Natural killer cell (primary cell): ENCODE results near the gene POU6F2. TPM values are rescaled to one million over a fixed set of nuclear protein-coding genes. Genes with fewer than 3 reads are reported as not detected.

Source experiments
- ATAC-seq, 3 donors: fragments of 150-1000 bp in 2 of 3; fragments of 200-7000 bp in 1 of 3; cut with Tn5 transposase; 1 replicate in 1 of 3; 2 replicates in 2 of 3; pipeline ENCODE4 v1.10.0; 2021; ENCODE audit warnings: mild to moderate bottlenecking in 2 of 3, moderate library complexity in 2 of 3
- DNase-seq, 2 donors: peaks; one replicate each; pipeline versions ENCODE4 v3.0.0 to v3.0.0-alpha.2; 2013 to 2021; ENCODE audit warnings: mixed read lengths in 1 of 2
- H3K27ac ChIP-seq: one replicate; pipeline ENCODE4 v1.5.1; 2013; ENCODE audit warnings: mild to moderate bottlenecking, low read length
- H3K27me3 ChIP-seq: one replicate; pipeline ENCODE4 v1.6.1; 2013; ENCODE audit warnings: low read length; ENCODE audit not compliant: control insufficient read depth, insufficient read depth
- H3K36me3 ChIP-seq: one replicate; pipeline ENCODE4 v1.6.1; 2013; ENCODE audit warnings: low read length; ENCODE audit not compliant: control insufficient read depth, insufficient read depth
- H3K4me1 ChIP-seq: one replicate; pipeline ENCODE4 v1.6.1; 2013; ENCODE audit warnings: low read length; ENCODE audit not compliant: control insufficient read depth, insufficient read depth
- H3K4me3 ChIP-seq: one replicate; pipeline ENCODE4 v1.5.1; 2013; ENCODE audit warnings: low read length
- H3K9me3 ChIP-seq: one replicate; pipeline ENCODE4 v1.6.1; 2013; ENCODE audit warnings: low read length; ENCODE audit not compliant: control insufficient read depth, insufficient read depth
- H3K27ac Mint-ChIP-seq, 2 donors: one replicate each; pipeline ENCODE4 v1.8.0; 2022; ENCODE audit warnings: mild to moderate bottlenecking in 2 of 2, mixed read lengths in 2 of 2, moderate library complexity in 1 of 2
- H3K27me3 Mint-ChIP-seq, 2 donors: one replicate each; pipeline ENCODE4 v1.8.0; 2022; ENCODE audit warnings: low read depth in 2 of 2, mixed read lengths in 2 of 2
- H3K36me3 Mint-ChIP-seq: one replicate; pipeline ENCODE4 v1.8.0; 2022; ENCODE audit warnings: mixed read lengths
- H3K4me1 Mint-ChIP-seq, 2 donors: one replicate each; pipeline ENCODE4 v1.8.0; 2022; ENCODE audit warnings: mixed read lengths in 2 of 2
- H3K4me3 Mint-ChIP-seq: one replicate; pipeline ENCODE4 v1.8.0; 2022; ENCODE audit warnings: mild to moderate bottlenecking, moderate library complexity, mixed read lengths
- H3K9me3 Mint-ChIP-seq, 2 donors: one replicate each; pipeline ENCODE4 v1.8.0; 2022; ENCODE audit warnings: mixed read lengths in 2 of 2
- CTCF ChIP-seq: fragments of 200-600 bp; IDR thresholded peaks from one replicate; pipeline ENCODE4 v1.8.0; 2022; ENCODE audit warnings: antibody characterized with exemption
- WGBS: methylation state at CpG from one replicate; pipeline ENCODE4 v1.1.7; 2013; ENCODE audit warnings: missing lambda C conversion rate; ENCODE audit not compliant: insufficient coverage; 5-methylcytosine and 5-hydroxymethylcytosine counted together
- intact Hi-C: fragments of 100-400 bp; cut with micrococcal nuclease; formaldehyde crosslinking; loops from one replicate; pipeline ENCODE4 v1.14.2; 2022
- total RNA-seq, 4 donors: library from RNA; stranded (reverse); fragments of 120-200 nt in 1 of 4; gene quantifications; one replicate each; pipeline versions ENCODE4 v1.2.3 to v1.2.4, GENCODE V29; 2013 to 2022

The POU6F2 gene
- total RNA-seq, 3 donors from 2014 or later (not counting 1 experiment from before 2014, with no cell fraction given) = 0.28 to 0.29 TPM; not detected in 1

DNA sequence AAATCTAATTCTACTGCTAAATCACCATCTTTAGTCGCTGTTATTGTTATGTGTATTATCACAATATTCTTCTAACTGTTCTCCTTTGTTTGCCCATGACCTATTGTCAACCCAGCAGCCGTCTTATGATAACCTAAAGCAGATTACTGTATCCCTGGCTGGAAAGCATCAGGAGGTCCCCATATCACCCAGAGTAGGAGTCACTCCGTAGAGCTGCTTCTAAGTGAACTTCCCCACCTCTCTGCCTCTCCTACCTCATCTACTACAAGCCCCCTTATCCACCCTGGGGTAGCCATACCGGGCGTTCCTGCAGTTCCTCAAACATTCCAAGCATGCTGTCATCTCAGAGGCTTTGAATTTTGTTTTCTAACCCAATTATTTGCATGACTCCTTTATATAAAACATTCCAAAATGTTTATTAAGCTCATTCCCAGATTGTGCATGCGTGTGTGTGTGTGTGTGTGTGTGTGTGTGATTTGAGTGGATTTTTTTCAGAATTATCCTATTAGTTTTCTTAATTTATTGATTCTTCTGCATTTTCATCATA, 39.7 kb downstream of the POU6F2 start:
- no peak for TF ChIP-seq CTCF
- H3K4me1 Mint-ChIP-seq = no peaks in the 10 kb centered on the region
- no peak overlapping the region for H3K27ac Mint-ChIP-seq
- Histone ChIP-seq H3K27me3 (no peaks in the 10 kb centered on the region), H3K27ac (no peak overlapping the region), H3K4me1 (no peaks in the 10 kb centered on the region), H3K36me3 (no peaks in the 10 kb centered on the region), H3K9me3 (no peaks in the 10 kb centered on the region), H3K4me3 (no peak overlapping the region)
- no peak for ATAC-seq
- H3K27me3 Mint-ChIP-seq = peaks cover 0 to 6% of the 10 kb centered on the region in 2 donors
- intact Hi-C loops = no loop called here
- no peaks in the 10 kb centered on the region for H3K9me3 Mint-ChIP-seq
- H3K36me3 Mint-ChIP-seq = no peaks in the 10 kb centered on the region
- WGBS = 80% methylated on average over 5 of the region's 6 CpGs
- H3K4me3 Mint-ChIP-seq = no peak overlapping the region
- no peak for DNase-seq

- WGBS = no CpG with 5 or more reads among the region's 2 CpGs
- Histone ChIP-seq H3K4me1 (no peaks in the 10 kb centered on the region), H3K4me3 (no peak overlapping the region), H3K27me3 (no peaks in the 10 kb centered on the region), H3K36me3 (no peaks in the 10 kb centered on the region), H3K27ac (no peak overlapping the region), H3K9me3 (peaks cover 3% of the 10 kb centered on the region)
- Mint-ChIP-seq H3K4me3 (no peak overlapping the region), H3K27ac (no peak overlapping the region), H3K4me1 (no peaks in the 10 kb centered on the region), H3K36me3 (no peaks in the 10 kb centered on the region), H3K9me3 (no peaks in the 10 kb centered on the region), H3K27me3 (no peaks in the 10 kb centered on the region)
- TF ChIP-seq CTCF = no peak
- intact Hi-C loops = no loop called here
- no peak for ATAC-seq
- DNase-seq = no peak
Measured at GRCh38 chr7:39022796-39023195, 45.1 kb downstream of the POU6F2 start.

DNA sequence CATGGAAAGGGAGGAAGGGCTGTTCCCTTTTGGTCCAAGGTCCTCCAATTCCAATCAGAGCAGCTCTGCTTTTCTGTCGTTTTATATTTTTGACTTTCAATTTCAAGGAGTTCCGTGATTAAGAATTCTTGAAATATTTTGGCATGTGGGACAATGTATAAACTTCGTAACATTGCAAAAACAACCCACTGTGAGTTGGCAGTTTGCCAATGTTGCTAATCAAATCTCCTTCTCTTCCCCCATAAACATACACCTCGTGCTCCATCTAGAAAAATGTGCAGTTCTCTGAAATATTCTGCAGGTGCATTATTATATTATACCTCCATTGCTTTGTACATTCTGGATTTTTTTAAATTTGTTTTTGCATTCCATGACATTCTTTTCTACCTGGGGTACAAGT, 49.8 kb downstream of the POU6F2 start:
- Mint-ChIP-seq H3K27me3 (no peaks in the 10 kb centered on the region), H3K36me3 (no peaks in the 10 kb centered on the region), H3K4me3 (no peak overlapping the region), H3K27ac (no peak overlapping the region), H3K4me1 (no peaks in the 10 kb centered on the region), H3K9me3 (no peaks in the 10 kb centered on the region)
- no peak for TF ChIP-seq CTCF
- 84% methylated on average over 3 of the region's 4 CpGs for WGBS
- H3K4me1 ChIP-seq = no peaks in the 10 kb centered on the region
- no peaks in the 10 kb centered on the region for H3K27me3 ChIP-seq
- H3K9me3 ChIP-seq = peaks cover 3% of the 10 kb centered on the region
- intact Hi-C loops = no loop called here
- DNase-seq = no peak
- H3K27ac ChIP-seq = no peak overlapping the region
- ATAC-seq = no peak
- no peak overlapping the region for H3K4me3 ChIP-seq
- no peaks in the 10 kb centered on the region for H3K36me3 ChIP-seq
